Measurements from ENCODE around the gene LMBRD1. TPM values are rescaled to one million over a fixed set of nuclear protein-coding genes. Genes with fewer than 3 reads are reported as not detected.
A peak's percentile ranks its signal among the peaks of the same experiment; 100 is the strongest.
"Not testable (repeated sequence)": the region's sequence is repeated elsewhere in the genome, so short reads cannot be mapped to it uniquely, and the experiment has no call there.

LMBRD1 gene
- total and polyA plus RNA-seq, 10 donors: 27.2 to 76.6 (median 52.0) TPM

DNA sequence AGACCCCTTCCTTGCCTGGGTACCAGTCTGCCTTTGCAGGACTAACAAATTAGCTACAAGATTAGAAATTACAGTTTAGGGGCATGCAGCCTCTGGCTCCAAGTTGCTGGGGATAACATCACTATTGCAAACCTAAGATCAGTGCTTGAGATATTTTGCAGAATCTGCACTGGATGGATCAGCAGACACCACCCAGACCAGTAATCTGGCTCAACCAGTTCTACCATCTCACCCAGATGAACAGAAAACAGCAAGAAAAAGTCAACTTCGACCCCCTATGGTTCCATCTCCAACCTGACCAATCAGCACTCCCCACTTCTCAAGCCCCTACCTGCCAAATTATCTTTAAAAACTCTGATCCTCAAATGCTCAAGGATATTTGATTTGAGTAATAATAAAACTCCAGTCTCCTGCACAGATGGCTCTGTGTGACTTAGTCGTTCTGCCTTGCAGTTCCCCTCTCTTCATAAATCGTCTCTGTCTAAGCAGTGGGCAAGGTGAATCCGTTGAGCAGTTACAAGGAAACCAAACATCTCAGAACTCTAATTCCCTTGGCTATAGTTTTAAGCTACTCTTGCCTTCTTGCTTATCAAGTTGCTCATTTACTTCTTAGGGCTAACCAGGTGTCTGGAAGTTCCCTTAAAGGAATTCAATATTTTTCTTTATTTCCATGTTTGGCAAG, 16.1 kb upstream of the LMBRD1 start:
- no peak for DNase-seq
- Histone ChIP-seq H3K9me3 (no peaks in the 10 kb centered on the region), H3K36me3 (no peaks in the 10 kb centered on the region), H3K27me3 (replicated peaks in 1 of 7) (no peaks in the 10 kb centered on the region), H3K4me3 (peak overlapping the region in 1 of 8 donors; percentile 17), H3K27ac (peak overlapping the region; percentile 41 to 82 (median 70)), H3K4me1 (peaks cover 16 to 51% (median 36%) of the 10 kb centered on the region in 6 donors)
- WGBS, 5 donors: 46 to 57% (median 56%) methylated on average over 4 of the region's 4 CpGs
- no peak for TF ChIP-seq POLR2AphosphoS5 (IDR thresholded peaks at IDR 0.05)
- intact Hi-C loops (cut with DNase I; ENCODE audit: low total_unique reads): no loop called here

DNA sequence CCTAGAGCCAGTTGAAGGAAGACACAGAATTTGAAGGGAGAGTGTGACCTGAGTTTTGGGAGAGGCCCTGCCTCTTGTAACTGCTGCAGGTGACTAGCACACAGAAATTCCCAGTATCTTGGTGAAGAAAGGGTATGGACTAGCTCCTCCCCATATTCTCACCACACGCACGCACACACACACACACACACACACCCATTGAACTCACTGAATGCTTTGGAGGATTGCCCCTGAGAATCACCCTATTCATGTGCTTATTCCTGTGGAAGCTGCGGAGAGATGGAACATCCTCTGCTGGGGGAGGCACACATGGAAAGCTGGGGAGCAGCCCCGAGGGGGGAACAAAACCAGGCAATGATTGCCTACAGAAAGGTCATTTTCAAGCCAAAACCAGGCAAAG, 6.2 kb upstream of the LMBRD1 start:
- Histone ChIP-seq H3K36me3 (no peaks in the 10 kb centered on the region), H3K4me1 (no peaks in the 10 kb centered on the region), H3K27ac (no peak overlapping the region), H3K4me3 (no peak overlapping the region), H3K27me3 (replicated peaks in 1 of 7) (no peaks in the 10 kb centered on the region), H3K9me3 (no peaks in the 10 kb centered on the region)
- intact Hi-C loops (cut with DNase I; ENCODE audit: low total_unique reads): no loop called here
- no peak for DNase-seq
- TF ChIP-seq POLR2AphosphoS5 (IDR thresholded peaks at IDR 0.05) (no peak), POLR2A (IDR thresholded peaks at IDR 0.05) (no peak)
- WGBS, 5 donors: 66 to 89% (median 77%) methylated on average over 4 of the region's 4 CpGs

GRCh38 chr6:69801711-69802110, 4.9 kb upstream of the LMBRD1 start:
- Histone ChIP-seq H3K9me3 (no peaks in the 10 kb centered on the region), H3K36me3 (no peaks in the 10 kb centered on the region), H3K27ac (no peak overlapping the region), H3K27me3 (replicated peaks in 1 of 7) (no peaks in the 10 kb centered on the region), H3K4me1 (peaks cover 0 to 10% (median 0%) of the 10 kb centered on the region in 6 donors), H3K4me3 (no peak overlapping the region)
- TF ChIP-seq CTCF (IDR thresholded peaks at IDR 0.05 in 8 of 11, conservative IDR thresholded peaks at IDR 0.05 in 3 of 11) (no peak), POLR2A (IDR thresholded peaks at IDR 0.05) (no peak), POLR2AphosphoS5 (IDR thresholded peaks at IDR 0.05) (no peak)
- WGBS, 5 donors: 92 to 99% (median 95%) methylated on average over 2 of the region's 2 CpGs
- intact Hi-C loops (cut with DNase I; ENCODE audit: low total_unique reads): no loop called here
- DNase-seq: no peak

DNA sequence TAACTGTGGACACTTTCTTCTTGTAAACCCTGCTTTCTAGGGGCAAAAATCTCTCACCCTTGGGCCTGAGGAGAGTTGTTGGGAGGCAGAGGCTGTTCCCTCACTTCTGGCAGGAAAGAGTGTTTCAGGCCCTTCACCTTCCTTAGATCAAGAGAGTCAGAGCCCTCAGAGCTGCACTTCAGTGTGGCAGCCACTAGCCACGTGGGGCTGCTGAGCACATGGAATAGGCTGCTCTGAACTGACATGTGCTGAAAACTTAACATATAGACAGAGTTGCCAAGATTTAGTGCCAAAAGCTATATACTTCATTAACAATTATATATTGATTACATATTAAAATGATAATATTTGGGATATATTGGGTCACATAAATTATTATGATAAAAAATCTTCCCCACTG, 4.4 kb upstream of the LMBRD1 start:
- Histone ChIP-seq H3K36me3 (no peaks in the 10 kb centered on the region), H3K4me1 (peaks cover 0 to 10% (median 0%) of the 10 kb centered on the region in 6 donors), H3K4me3 (no peak overlapping the region), H3K9me3 (no peaks in the 10 kb centered on the region), H3K27ac (no peak overlapping the region), H3K27me3 (replicated peaks in 1 of 7) (no peaks in the 10 kb centered on the region)
- no peak for DNase-seq
- TF ChIP-seq POLR2AphosphoS5 (IDR thresholded peaks at IDR 0.05) (no peak), CTCF (IDR thresholded peaks at IDR 0.05 in 8 of 11, conservative IDR thresholded peaks at IDR 0.05 in 3 of 11) (no peak), POLR2A (IDR thresholded peaks at IDR 0.05) (no peak)
- intact Hi-C loops (cut with DNase I; ENCODE audit: low total_unique reads): no loop called here
- 42 to 60% (median 50%) methylated on average over 1 of the region's 1 CpG for WGBS, 5 donors

- H3K4me3 ChIP-seq; DNase-seq; intact Hi-C loops (cut with DNase I; ENCODE audit: low total_unique reads); H3K27me3 ChIP-seq (replicated peaks in 1 of 7); H3K27ac ChIP-seq; H3K36me3 ChIP-seq; H3K9me3 ChIP-seq: not testable (repeated sequence)
- peaks cover 14 to 33% (median 22%) of the 10 kb centered on the region in 6 donors for H3K4me1 ChIP-seq
Measured at GRCh38 chr6:69798796-69799195, 2.0 kb upstream of the LMBRD1 start.

Measured in spleen (tissue), 11 donors.